Cardiac fibroblast (primary cell): ENCODE results near the gene RPS6KA4.
A peak's percentile ranks its signal among the peaks of the same experiment; 100 is the strongest.
"Not testable (repeated sequence)": the region's sequence is repeated elsewhere in the genome, so short reads cannot be mapped to it uniquely, and the experiment has no call there.

Source experiments
- DNase-seq, 2 donors: peaks; one replicate each; pipeline versions ENCODE4 v3.0.0 to v3.0.0-alpha.2; 2010; ENCODE audit warnings: low read depth in 2 of 2
- H3K4me3 ChIP-seq, 2 donors: replicated peaks in 1 of 2; 1 replicate in 1 of 2; 2 replicates in 1 of 2; pipeline ENCODE4 v1.5.1; 2011; ENCODE audit warnings: low read depth in 2 of 2, low read length in 2 of 2, mild to moderate bottlenecking in 2 of 2, moderate library complexity in 1 of 2
- CTCF ChIP-seq: IDR thresholded peaks from one replicate; pipeline ENCODE4 v1.5.1; 2011; ENCODE audit warnings: low read depth, mild to moderate bottlenecking, low read length, inconsistent platforms

RPS6KA4 gene

GRCh38 chr11:64358907-64359711 lies at the start of gene RPS6KA4:
RPS6KA4 (plus strand) TSS chr11:64359162; CDS start chr11:64359236, 74 bp downstream.
- peak; percentile 50 to 71 for DNase-seq
- no peak for TF ChIP-seq CTCF
- H3K4me3 ChIP-seq, result peak within 1 kb of the TSS; percentile 97 to 98

- no peak for DNase-seq
- no peak for TF ChIP-seq CTCF
Measured at GRCh38 chr11:64312947-64313346, 46.0 kb upstream of the RPS6KA4 start.

GRCh38 chr11:64313491-64314145 lies 45.3 kb upstream of the RPS6KA4 start:
- no peak for TF ChIP-seq CTCF
- DNase-seq, result peak; percentile 50 to 60
- H3K4me3 ChIP-seq, result peak overlapping the region in 1 of 2 donors; percentile 28

More at GRCh38 chr11:64312947-64313346, 46.0 kb upstream of the RPS6KA4 start:
- H3K4me3 ChIP-seq, result no peak overlapping the region

- peak; percentile 42 for TF ChIP-seq CTCF
- DNase-seq, result no peak
- H3K4me3 ChIP-seq, result peak overlapping the region in 1 of 2 donors; percentile 28
Measured at GRCh38 chr11:64314146-64314804, 44.7 kb upstream of the RPS6KA4 start.

GRCh38 chr11:64314805-64315561 lies 44.0 kb upstream of the RPS6KA4 start:
- TF ChIP-seq CTCF, result no peak
- no peak for DNase-seq
- no peak overlapping the region for H3K4me3 ChIP-seq

- not testable (repeated sequence) for DNase-seq, H3K4me3 ChIP-seq
Measured at GRCh38 chr11:64315667-64316526, 43.1 kb upstream of the RPS6KA4 start.
